Measurements from ENCODE around the gene CCDC34.

The CCDC34 gene

GRCh38 chr11:27310182-27310581, 52.8 kb downstream of the CCDC34 start:
- DNase-seq (ENCODE audit: low read depth) = no peak
- no peak for TF ChIP-seq CTCF (IDR thresholded peaks at IDR 0.05; ENCODE audit: control insufficient read depth, insufficient read depth, low read depth, low read length, missing control alignments)
- no peak overlapping the region for H3K4me3 ChIP-seq (ENCODE audit: control insufficient read depth, low read depth, low read length)

GRCh38 chr11:27309046-27309445, 54.0 kb downstream of the CCDC34 start:
- no peak overlapping the region for H3K4me3 ChIP-seq (ENCODE audit: control insufficient read depth, low read depth, low read length)
- TF ChIP-seq CTCF (IDR thresholded peaks at IDR 0.05; ENCODE audit: control insufficient read depth, insufficient read depth, low read depth, low read length, missing control alignments) = no peak
- DNase-seq (ENCODE audit: low read depth) = no peak

GRCh38 chr11:27307232-27307631, 55.8 kb downstream of the CCDC34 start:
- TF ChIP-seq CTCF (IDR thresholded peaks at IDR 0.05; ENCODE audit: control insufficient read depth, insufficient read depth, low read depth, low read length, missing control alignments) = no peak
- no peak for DNase-seq (ENCODE audit: low read depth)

GRCh38 chr11:27305751-27306150, 57.3 kb downstream of the CCDC34 start:
- DNase-seq (ENCODE audit: low read depth) = no peak
- H3K4me3 ChIP-seq (ENCODE audit: control insufficient read depth, low read depth, low read length) = no peak overlapping the region
- TF ChIP-seq CTCF (IDR thresholded peaks at IDR 0.05; ENCODE audit: control insufficient read depth, insufficient read depth, low read depth, low read length, missing control alignments) = no peak

More at GRCh38 chr11:27307232-27307631, 55.8 kb downstream of the CCDC34 start:
- H3K4me3 ChIP-seq (ENCODE audit: control insufficient read depth, low read depth, low read length) = no peak overlapping the region

- no peak overlapping the region for H3K4me3 ChIP-seq (ENCODE audit: control insufficient read depth, low read depth, low read length)
- no peak for TF ChIP-seq CTCF (IDR thresholded peaks at IDR 0.05; ENCODE audit: control insufficient read depth, insufficient read depth, low read depth, low read length, missing control alignments)
- no peak for DNase-seq (ENCODE audit: low read depth)
Observed at GRCh38 chr11:27304514-27304913, 58.5 kb downstream of the CCDC34 start.

GRCh38 chr11:27303903-27304302, 59.1 kb downstream of the CCDC34 start:
- H3K4me3 ChIP-seq (ENCODE audit: control insufficient read depth, low read depth, low read length) = no peak overlapping the region
- TF ChIP-seq CTCF (IDR thresholded peaks at IDR 0.05; ENCODE audit: control insufficient read depth, insufficient read depth, low read depth, low read length, missing control alignments) = no peak
- DNase-seq (ENCODE audit: low read depth) = no peak

GRCh38 chr11:27300974-27301373, 62.0 kb downstream of the CCDC34 start:
- no peak overlapping the region for H3K4me3 ChIP-seq (ENCODE audit: control insufficient read depth, low read depth, low read length)
- no peak for TF ChIP-seq CTCF (IDR thresholded peaks at IDR 0.05; ENCODE audit: control insufficient read depth, insufficient read depth, low read depth, low read length, missing control alignments)
- DNase-seq (ENCODE audit: low read depth) = no peak
